Peyer's patch (tissue), 4 donors: ENCODE data around the gene PPP1R37. TPM values are rescaled to one million over a fixed set of nuclear protein-coding genes. Genes with fewer than 3 reads are reported as not detected.

ENCODE experiments used
- DNase-seq, 3 donors: peaks; one replicate each; pipeline ENCODE4 v3.0.0-alpha.2; 2017 to 2019
- H3K27ac ChIP-seq, 4 donors: fragments of 200-600 bp; sonication (generic); one replicate each; pipeline ENCODE4 v1.5.1; 2016 to 2019
- H3K27me3 ChIP-seq, 2 donors: fragments of 200-600 bp; sonication (generic); one replicate each; pipeline ENCODE4 v1.5.1; 2019
- H3K36me3 ChIP-seq, 3 donors: fragments of 200-600 bp; sonication (generic); one replicate each; pipeline ENCODE4 v1.5.1; 2016 to 2019
- H3K4me1 ChIP-seq, 4 donors: fragments of 200-600 bp; sonication (generic); one replicate each; pipeline ENCODE4 v1.5.1; 2016 to 2019
- H3K4me3 ChIP-seq, 4 donors: fragments of 200-600 bp; sonication (generic); 1 replicate in 3 of 4; 2 replicates in 1 of 4; pipeline ENCODE4 v1.5.1; 2016 to 2019; ENCODE audit warnings: mild to moderate bottlenecking in 1 of 4
- H3K9me3 ChIP-seq, 4 donors: fragments of 200-600 bp; sonication (generic); one replicate each; pipeline ENCODE4 v1.5.1; 2016 to 2019; ENCODE audit warnings: mild to moderate bottlenecking in 1 of 4
- POLR2A ChIP-seq, 2 donors: fragments of 450-650 bp; IDR thresholded peaks; one replicate each; pipeline ENCODE4 v1.5.1; 2017; ENCODE audit warnings: antibody characterized with exemption in 2 of 2, mild to moderate bottlenecking in 2 of 2, moderate library complexity in 2 of 2
- total RNA-seq, 4 donors: library from RNA; depleted of rRNA; stranded (reverse); fragments of >200 nt; gene quantifications; one replicate each; pipeline ENCODE4 v1.1.0, GENCODE V29; 2016
- TF ChIP-seq, protein P1 (sequence below), 6 experiments: fragments of 450-650 bp in 4 of 6; fragments of 200-600 bp in 2 of 6; sonication (generic) in 1 of 6; IDR thresholded peaks; one replicate each; pipeline ENCODE4 v1.5.1; 2017 to 2019; ENCODE audit warnings: antibody characterized with exemption in 6 of 6, mild to moderate bottlenecking in 3 of 6, moderate library complexity in 1 of 6

PPP1R37 gene
- total RNA-seq, 4 donors from 2014 or later = 41.8 to 75.1 (median 54.2) TPM

DNA sequence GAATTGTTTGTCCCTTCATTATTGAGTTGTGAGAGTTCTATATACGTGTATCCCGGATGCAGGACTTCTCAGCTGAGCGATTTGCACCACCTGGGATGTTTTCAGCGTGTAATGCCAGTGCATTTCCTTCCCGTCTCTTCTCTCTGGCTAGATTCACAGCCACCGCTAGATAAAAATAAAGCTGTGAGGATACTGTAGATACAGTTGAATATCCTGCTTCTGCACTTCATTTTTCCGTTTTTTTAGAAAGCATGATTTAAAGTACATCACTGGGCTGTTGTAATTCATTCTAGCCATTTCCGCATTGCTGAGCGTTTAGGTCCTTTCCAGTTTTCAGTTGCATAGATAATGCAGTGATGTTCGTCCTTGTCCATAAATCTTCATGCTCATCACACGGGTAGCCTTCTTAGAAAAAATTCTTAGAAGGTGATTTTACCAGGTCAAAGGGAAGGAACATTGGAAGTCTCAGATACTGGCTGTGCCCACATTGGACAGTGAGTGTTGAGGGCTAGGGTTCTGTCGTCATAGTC lies 14.7 kb downstream of the PPP1R37 start:
- TF ChIP-seq, protein P1, sequence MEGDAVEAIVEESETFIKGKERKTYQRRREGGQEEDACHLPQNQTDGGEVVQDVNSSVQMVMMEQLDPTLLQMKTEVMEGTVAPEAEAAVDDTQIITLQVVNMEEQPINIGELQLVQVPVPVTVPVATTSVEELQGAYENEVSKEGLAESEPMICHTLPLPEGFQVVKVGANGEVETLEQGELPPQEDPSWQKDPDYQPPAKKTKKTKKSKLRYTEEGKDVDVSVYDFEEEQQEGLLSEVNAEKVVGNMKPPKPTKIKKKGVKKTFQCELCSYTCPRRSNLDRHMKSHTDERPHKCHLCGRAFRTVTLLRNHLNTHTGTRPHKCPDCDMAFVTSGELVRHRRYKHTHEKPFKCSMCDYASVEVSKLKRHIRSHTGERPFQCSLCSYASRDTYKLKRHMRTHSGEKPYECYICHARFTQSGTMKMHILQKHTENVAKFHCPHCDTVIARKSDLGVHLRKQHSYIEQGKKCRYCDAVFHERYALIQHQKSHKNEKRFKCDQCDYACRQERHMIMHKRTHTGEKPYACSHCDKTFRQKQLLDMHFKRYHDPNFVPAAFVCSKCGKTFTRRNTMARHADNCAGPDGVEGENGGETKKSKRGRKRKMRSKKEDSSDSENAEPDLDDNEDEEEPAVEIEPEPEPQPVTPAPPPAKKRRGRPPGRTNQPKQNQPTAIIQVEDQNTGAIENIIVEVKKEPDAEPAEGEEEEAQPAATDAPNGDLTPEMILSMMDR (IDR thresholded peaks at IDR 0.05) = no peak
- no peak for TF ChIP-seq POLR2A (IDR thresholded peaks at IDR 0.05)
- Histone ChIP-seq H3K4me3 (no peak overlapping the region), H3K27me3 (no peaks in the 10 kb centered on the region), H3K36me3 (no peaks in the 10 kb centered on the region), H3K9me3 (no peaks in the 10 kb centered on the region), H3K4me1 (peaks cover 0 to 45% (median 15%) of the 10 kb centered on the region in 4 donors), H3K27ac (no peak overlapping the region)
- no peak for DNase-seq

DNA sequence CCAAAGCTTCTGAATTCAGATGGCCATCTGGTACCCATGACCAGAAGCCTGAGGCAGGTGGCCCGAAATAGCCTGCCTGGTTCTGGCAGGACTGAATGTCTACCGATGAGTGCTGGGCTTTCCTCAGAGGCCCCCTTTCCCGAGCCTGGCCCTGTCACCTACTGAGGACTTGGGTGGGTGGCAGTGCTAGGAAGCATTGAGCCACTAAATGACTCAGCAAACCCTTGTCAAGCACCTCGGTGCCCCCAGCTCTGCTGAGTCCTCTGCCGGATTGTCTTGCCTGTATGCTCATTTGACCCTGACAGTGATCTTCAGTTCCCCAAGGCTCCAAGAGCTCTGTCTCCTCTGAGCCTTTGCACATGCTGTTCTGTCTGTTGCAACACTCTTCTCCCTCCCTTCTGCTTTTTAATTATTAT lies 17.9 kb downstream of the PPP1R37 start:
- DNase-seq = no peak
- H3K4me3 ChIP-seq = no peak overlapping the region
- H3K9me3 ChIP-seq = no peaks in the 10 kb centered on the region
- no peak overlapping the region for H3K27ac ChIP-seq
- no peaks in the 10 kb centered on the region for H3K27me3 ChIP-seq
- no peaks in the 10 kb centered on the region for H3K36me3 ChIP-seq
- TF ChIP-seq, protein P1 (IDR thresholded peaks at IDR 0.05) = no peak
- no peak for TF ChIP-seq POLR2A (IDR thresholded peaks at IDR 0.05)
- H3K4me1 ChIP-seq = peaks cover 0 to 30% (median 0%) of the 10 kb centered on the region in 4 donors

DNA sequence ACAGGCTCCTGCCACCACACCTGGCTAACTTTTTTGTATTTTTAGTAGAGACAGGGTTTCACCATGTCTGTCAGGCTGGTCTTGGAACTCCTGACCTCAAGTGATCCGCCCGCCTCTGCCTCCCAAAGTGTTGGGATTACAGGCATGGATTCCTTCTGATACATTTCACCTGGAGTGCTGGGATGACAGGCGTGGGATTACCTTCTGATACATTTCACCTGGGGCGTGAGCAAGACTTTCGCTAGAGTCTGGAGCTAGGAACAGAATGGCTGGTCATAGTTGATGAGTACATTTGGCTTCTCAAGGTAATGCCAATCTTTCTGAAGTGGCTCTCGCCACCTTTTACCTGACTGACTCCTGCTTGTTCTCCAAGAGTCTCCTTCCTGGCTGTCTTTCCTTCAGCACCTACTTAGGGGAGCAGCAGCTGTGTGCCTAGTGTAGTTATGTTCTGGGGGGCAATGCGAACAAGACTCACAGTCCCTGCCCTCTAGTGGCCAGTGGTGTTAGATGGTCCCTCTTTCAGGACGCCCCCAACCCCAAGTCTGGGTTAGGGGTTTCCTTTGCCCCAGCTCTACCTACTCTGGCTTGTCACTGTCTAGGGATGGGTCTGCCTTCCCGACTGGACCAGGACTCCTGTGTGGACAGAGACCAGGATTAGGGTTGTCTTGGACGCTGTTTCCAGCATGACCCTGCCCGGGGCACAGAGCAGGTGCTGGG lies 19.3 kb downstream of the PPP1R37 start:
- no peaks in the 10 kb centered on the region for H3K36me3 ChIP-seq
- TF ChIP-seq, protein P1 (IDR thresholded peaks at IDR 0.05) = no peak
- TF ChIP-seq POLR2A (IDR thresholded peaks at IDR 0.05) = no peak
- peaks cover 0 to 34% (median 7%) of the 10 kb centered on the region in 4 donors for H3K4me1 ChIP-seq
- H3K9me3 ChIP-seq = no peaks in the 10 kb centered on the region
- H3K4me3 ChIP-seq = no peak overlapping the region
- no peaks in the 10 kb centered on the region for H3K27me3 ChIP-seq
- no peak for DNase-seq
- peak overlapping the region in 2 of 4 donors; percentile 56 to 78 for H3K27ac ChIP-seq

DNA sequence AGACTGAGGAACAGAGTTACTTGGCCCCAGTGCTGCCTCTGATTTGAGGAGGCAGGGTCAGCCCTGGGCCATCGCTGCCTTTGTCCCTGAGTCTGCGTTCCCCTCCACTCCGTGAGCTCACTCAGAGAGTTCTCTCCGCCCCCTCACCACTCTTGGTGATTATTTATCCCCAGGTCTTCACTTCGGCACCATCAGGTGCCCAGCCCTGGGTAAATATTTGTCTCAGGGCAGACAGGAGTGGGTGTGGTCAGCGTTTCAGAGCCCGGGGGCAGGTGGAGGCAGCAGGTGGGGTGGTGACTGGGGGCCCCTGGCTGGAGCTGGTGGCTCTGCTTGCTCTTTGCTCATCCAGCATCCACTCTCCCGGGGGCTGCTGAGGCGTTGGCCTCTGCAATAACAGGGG lies 20.6 kb downstream of the PPP1R37 start:
- Histone ChIP-seq H3K9me3 (no peaks in the 10 kb centered on the region), H3K36me3 (no peaks in the 10 kb centered on the region), H3K27me3 (no peaks in the 10 kb centered on the region), H3K27ac (peak overlapping the region in 2 of 4 donors; percentile 56 to 78), H3K4me1 (peaks cover 0 to 47% (median 14%) of the 10 kb centered on the region in 4 donors), H3K4me3 (peak overlapping the region in 1 of 4 donors; percentile 28)
- DNase-seq = peak in 2 of 3 donors; percentile 57 to 72
- peak in 1 of 2 donors; percentile 38 for TF ChIP-seq POLR2A (IDR thresholded peaks at IDR 0.05)
- TF ChIP-seq, protein P1 (IDR thresholded peaks at IDR 0.05) = peak in 1 of 6 experiments; percentile 29

DNA sequence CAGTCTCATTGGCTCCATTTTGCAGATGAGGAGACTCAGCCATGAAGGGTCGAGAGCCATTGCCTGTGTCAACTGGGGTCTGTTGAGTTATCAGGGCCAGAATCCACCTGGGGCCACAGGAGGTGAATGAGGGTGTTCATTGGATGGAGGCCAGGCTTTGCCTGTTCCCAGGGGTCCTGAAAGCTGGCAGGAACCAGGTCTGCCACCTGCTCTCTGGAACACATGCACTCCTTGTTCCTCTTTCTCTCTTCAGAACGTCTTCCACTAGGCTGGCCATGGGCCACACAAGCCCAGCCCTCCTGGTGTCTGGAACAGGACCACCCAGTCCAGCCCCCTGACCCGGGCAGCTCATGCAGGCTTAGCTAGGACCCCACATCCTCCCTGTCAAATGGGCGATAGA lies 21.1 kb downstream of the PPP1R37 start:
- H3K4me3 ChIP-seq = no peak overlapping the region
- H3K9me3 ChIP-seq = no peaks in the 10 kb centered on the region
- DNase-seq = no peak
- H3K36me3 ChIP-seq = no peaks in the 10 kb centered on the region
- TF ChIP-seq, protein P1 (IDR thresholded peaks at IDR 0.05) = no peak
- TF ChIP-seq POLR2A (IDR thresholded peaks at IDR 0.05) = no peak
- peak overlapping the region in 1 of 4 donors; percentile 78 for H3K27ac ChIP-seq
- peaks cover 0 to 52% (median 16%) of the 10 kb centered on the region in 4 donors for H3K4me1 ChIP-seq
- H3K27me3 ChIP-seq = no peaks in the 10 kb centered on the region
